SK-N-SH (cell line): ENCODE data around the gene NPVF. TPM values are rescaled to one million over a fixed set of nuclear protein-coding genes. Genes with fewer than 3 reads are reported as not detected.

Experiments
- CTCF ChIA-PET: fragments of 300-600, 350-600 bp; formaldehyde crosslinking; extraction: SDS; loops from one replicate; lab custom pipeline; 2021; lab: Yijun Ruan, JAX
- POLR2A ChIA-PET: fragments of 350-600 bp; sonication (Branson Sonifier 250); formaldehyde crosslinking; extraction: SDS; loops from one replicate; lab custom pipeline; 2020; ENCODE audit warnings: antibody characterized with exemption, inconsistent platforms; lab: Yijun Ruan, JAX
- DNase-seq: peaks from one replicate; pipeline ENCODE4 v3.0.0; 2012
- H2AFZ ChIP-seq: fragments of 200-600 bp; sonication (generic); 2 replicates; pipeline ENCODE4 v1.8.1; 2016; ENCODE audit warnings: antibody characterized with exemption, mild to moderate bottlenecking, low read depth
- H3F3A ChIP-seq: fragments of 200-600 bp; sonication (generic); replicated peaks from 2 replicates; pipeline ENCODE3; 2016; ENCODE audit warnings: antibody characterized with exemption, mild to moderate bottlenecking; ENCODE audit not compliant: insufficient read depth
- H3K27ac ChIP-seq, 2 experiments: fragments of 200-500 bp in 1 of 2; fragments of 200-600 bp in 1 of 2; sonication (Bioruptor generic) in 1 of 2; sonication (generic), shearing (Covaris generic) in 1 of 2; 2 replicates each; pipeline versions ENCODE4 v1.5.1 to v1.6.1; 2014 to 2016; ENCODE audit warnings: low read depth in 2 of 2, inconsistent platforms in 1 of 2, low read length in 1 of 2, mild to moderate bottlenecking in 1 of 2, mixed read lengths in 1 of 2
- H3K27me3 ChIP-seq: fragments of 200-600 bp; sonication (generic), shearing (Covaris generic); 2 replicates; pipeline ENCODE4 v1.6.1; 2016; ENCODE audit warnings: mixed run types; ENCODE audit not compliant: insufficient read depth
- H3K36me3 ChIP-seq, 2 experiments: fragments of 200-500 bp in 1 of 2; fragments of 200-600 bp in 1 of 2; sonication (Bioruptor generic) in 1 of 2; sonication (generic) in 1 of 2; replicated peaks in 1 of 2; 2 replicates each; pipeline versions ENCODE3 to v1.5.1; 2014 to 2016; ENCODE audit warnings: low read length in 1 of 2, mild to moderate bottlenecking in 1 of 2; ENCODE audit not compliant: insufficient read depth in 2 of 2, control insufficient read depth in 1 of 2
- H3K4me1 ChIP-seq, 2 experiments: fragments of 200-500 bp in 1 of 2; fragments of 200-600 bp in 1 of 2; sonication (Bioruptor generic) in 1 of 2; sonication (generic), shearing (Covaris generic) in 1 of 2; 2 replicates each; pipeline versions ENCODE4 v1.5.1 to v1.6.1; 2014 to 2016; ENCODE audit warnings: low read depth in 1 of 2, low read length in 1 of 2, mixed run types in 1 of 2; ENCODE audit not compliant: insufficient read depth in 2 of 2, control insufficient read depth in 1 of 2
- H3K4me2 ChIP-seq: fragments of 200-600 bp; sonication (generic), shearing (Covaris generic); 2 replicates; pipeline ENCODE4 v1.6.1; 2017; ENCODE audit warnings: mixed run types
- H3K4me3 ChIP-seq, 2 experiments: fragments of 200-500 bp in 1 of 2; fragments of 200-600 bp in 1 of 2; sonication (Bioruptor generic) in 1 of 2; sonication (generic), shearing (Covaris generic) in 1 of 2; 2 replicates each; pipeline versions ENCODE4 v1.5.1 to v1.8.1; 2014 to 2016; ENCODE audit warnings: low read depth in 2 of 2, inconsistent platforms in 1 of 2, low read length in 1 of 2, mild to moderate bottlenecking in 1 of 2, mixed read lengths in 1 of 2, moderate library complexity in 1 of 2
- H3K79me2 ChIP-seq: fragments of 200-600 bp; sonication (generic); 2 replicates; pipeline ENCODE4 v1.8.1; 2017; ENCODE audit warnings: mild to moderate bottlenecking; ENCODE audit not compliant: insufficient read depth
- H3K9ac ChIP-seq: fragments of 200-600 bp; sonication (generic); 2 replicates; pipeline ENCODE4 v1.6.1; 2017; ENCODE audit warnings: mixed run types
- H3K9me2 ChIP-seq: fragments of 200-600 bp; sonication (generic); 2 replicates; pipeline ENCODE4 v1.6.1; 2017; ENCODE audit warnings: mixed run types
- H3K9me3 ChIP-seq: fragments of 200-600 bp; sonication (generic); 2 replicates; pipeline ENCODE4 v1.6.1; 2017; ENCODE audit warnings: mixed run types, mild to moderate bottlenecking, moderate library complexity
- H4K20me1 ChIP-seq: fragments of 200-600 bp; sonication (generic); 2 replicates; pipeline ENCODE4 v1.6.1; 2017; ENCODE audit warnings: mild to moderate bottlenecking, mixed run types; ENCODE audit not compliant: insufficient read depth
- CHD2 ChIP-seq: fragments of 150-350 bp; IDR thresholded peaks from 2 replicates; pipeline ENCODE4 v1.6.1; 2018; ENCODE audit warnings: low read length; ENCODE audit not compliant: partially characterized antibody
- CTCF ChIP-seq: fragments of 200-600 bp; sonication (generic); IDR thresholded peaks from 2 replicates; pipeline ENCODE4 v1.6.1; 2017; ENCODE audit warnings: antibody characterized with exemption, mild to moderate bottlenecking, moderate library complexity
- EZH2phosphoT487 ChIP-seq: fragments of 200-600 bp; sonication (generic); IDR thresholded peaks from 2 replicates; pipeline ENCODE4 v1.6.1; 2017; ENCODE audit warnings: low read depth, mixed run types, mild to moderate bottlenecking, antibody characterized with exemption, moderate library complexity, borderline replicate concordance
- FOXM1 ChIP-seq: IDR thresholded peaks from 2 replicates; pipeline ENCODE4 v1.4.0; 2012; ENCODE audit warnings: low read depth, mild to moderate bottlenecking
- GATA2 ChIP-seq: sonication (generic); formaldehyde crosslinking; IDR thresholded peaks from 2 replicates; pipeline ENCODE4 v1.5.0; 2020; ENCODE audit warnings: mild to moderate bottlenecking, missing genetic modification reagents
- IRF3 ChIP-seq: fragments of 150-350 bp; IDR thresholded peaks from 2 replicates; pipeline ENCODE4 v1.6.1; 2016; ENCODE audit warnings: mild to moderate bottlenecking, low read depth, low read length
- JUND ChIP-seq: IDR thresholded peaks from 2 replicates; pipeline ENCODE4 v1.4.0; 2012
- MEF2A ChIP-seq: IDR thresholded peaks from 2 replicates; pipeline ENCODE4 v1.4.0; 2012; ENCODE audit warnings: low read depth, borderline replicate concordance
- NFIC ChIP-seq: IDR thresholded peaks from 2 replicates; pipeline ENCODE4 v1.4.0; 2012; ENCODE audit warnings: borderline replicate concordance
- RCOR1 ChIP-seq: fragments of 150-350 bp; IDR thresholded peaks from 2 replicates; pipeline ENCODE4 v1.6.1; 2017; ENCODE audit warnings: antibody characterized with exemption, low read length
- REST ChIP-seq: IDR thresholded peaks from 2 replicates; pipeline ENCODE4 v1.6.1; 2012; ENCODE audit warnings: mild to moderate bottlenecking, low read depth, low read length, moderate library complexity
- RFX5 ChIP-seq: IDR thresholded peaks from 2 replicates; pipeline ENCODE4 v1.6.1; 2012; ENCODE audit warnings: mild to moderate bottlenecking, improper control_type of control experiment, low read length
- RXRA ChIP-seq: IDR thresholded peaks from 2 replicates; pipeline ENCODE4 v1.4.0; 2012; ENCODE audit warnings: low read depth, mild to moderate bottlenecking, borderline replicate concordance
- SIN3A ChIP-seq: IDR thresholded peaks from 2 replicates; pipeline ENCODE4 v1.6.1; 2012; ENCODE audit warnings: low read depth, mild to moderate bottlenecking, low read length, moderate library complexity, borderline replicate concordance
- TAF1 ChIP-seq: IDR thresholded peaks from 2 replicates; pipeline ENCODE4 v1.6.1; 2012; ENCODE audit warnings: low read depth, mild to moderate bottlenecking, low read length, moderate library complexity, borderline replicate concordance
- TCF12 ChIP-seq: IDR thresholded peaks from 2 replicates; pipeline ENCODE4 v1.4.0; 2012
- TEAD4 ChIP-seq: IDR thresholded peaks from 2 replicates; pipeline ENCODE4 v1.4.0; 2012; ENCODE audit warnings: mild to moderate bottlenecking, borderline replicate concordance; ENCODE audit not compliant: insufficient read depth
- USF1 ChIP-seq: IDR thresholded peaks from 2 replicates; pipeline ENCODE4 v1.4.0; 2012; ENCODE audit warnings: low read depth, borderline replicate concordance
- USF2 ChIP-seq: fragments of 150-350 bp; IDR thresholded peaks from 2 replicates; pipeline ENCODE4 v1.6.1; 2017; ENCODE audit warnings: antibody characterized with exemption, low read length, low read depth, borderline replicate concordance
- YY1 ChIP-seq: IDR thresholded peaks from 2 replicates; pipeline ENCODE4 v1.4.0; 2012; ENCODE audit warnings: low read depth, mild to moderate bottlenecking
- WGBS: methylation state at CpG from one replicate; pipeline ENCODE4 v1.1.6; 2017; ENCODE audit warnings: low lambda C conversion rate; 5-methylcytosine and 5-hydroxymethylcytosine counted together
- polyA plus RNA-seq, 3 experiments: library from polyadenylated mRNA; depleted of rRNA; stranded (reverse); fragments of >200 nt; gene quantifications; 2 replicates each; pipeline ENCODE4 v1.2.3, GENCODE V29; 2012

NPVF gene
- polyA plus RNA-seq, 1 of the 3 experiments (the other 2 are of a cell fraction) = not detected

- Histone ChIP-seq H2AFZ (no peak overlapping the region), H3K4me3 (no peak overlapping the region), H3F3A (no peaks in the 10 kb centered on the region), H3K27me3 (peaks cover 13% of the 10 kb centered on the region; the same call in 1 of the 2 replicates), H3K9me3 (no peaks in the 10 kb centered on the region), H4K20me1 (no peaks in the 10 kb centered on the region), H3K79me2 (no peaks in the 10 kb centered on the region), H3K4me2 (no peak overlapping the region), H3K27ac (no peak overlapping the region), H3K9ac (no peak overlapping the region), H3K36me3 (no peaks in the 10 kb centered on the region), H3K4me1 (peaks cover 0 to 2% of the 10 kb centered on the region in 2 experiments; a peak in 1 of 4 replicates), H3K9me2 (no peaks in the 10 kb centered on the region)
- CTCF ChIA-PET = interaction anchor here (1.0 to 1.4 kb wide), 2 partner anchors 37 to 43 kb away, joined by 4 to 5 read pairs; a partner anchor contains a TSS
- TF ChIP-seq CTCF = no peak
- TF ChIP-seq JUND = no peak
- TF ChIP-seq YY1 = no peak
- TF ChIP-seq FOXM1 = no peak
- no peak for TF ChIP-seq TCF12
- no peak for TF ChIP-seq USF1
- no peak for TF ChIP-seq RFX5
- TF ChIP-seq MEF2A = no peak
- TF ChIP-seq RCOR1 = no peak
- TF ChIP-seq SIN3A = no peak
- TF ChIP-seq IRF3 = no peak
- TF ChIP-seq USF2 = no peak
- TF ChIP-seq RXRA = no peak
- no peak for TF ChIP-seq NFIC
- TF ChIP-seq GATA2 (CRISPR knock-in tag) = no peak
- TF ChIP-seq CHD2 = no peak
- TF ChIP-seq REST = no peak
- no peak for TF ChIP-seq TAF1
- no peak for TF ChIP-seq TEAD4
- TF ChIP-seq EZH2phosphoT487 = no peak
- POLR2A ChIA-PET = no interaction called here
- WGBS = 33% methylated on average over 3 of the region's 3 CpGs
- no peak for DNase-seq
These were observed 5.1 kb downstream of the NPVF start for GRCh38 chr7:25223206-25223605.
